PC-9 (cell line): ENCODE data around the gene SRPK2.

Experiments
- CTCF ChIP-seq: fragments of 200-600 bp; sonication (generic); conservative IDR thresholded peaks from 2 replicates; pipeline ENCODE4 v1.6.1; 2017; ENCODE audit warnings: mixed run types, antibody characterized with exemption, mild to moderate bottlenecking, moderate library complexity
- EZH2 ChIP-seq: fragments of 200-600 bp; sonication (generic); IDR thresholded peaks from 2 replicates; pipeline ENCODE4 v1.8.0; 2017; ENCODE audit warnings: antibody characterized with exemption, low read depth

GRCh38 chr7:105246679-105247078 is 142.0 kb downstream of the SRPK2 start:
- TF ChIP-seq CTCF (no peak), EZH2 (no peak)
